GM12874 (cell line): ENCODE measurements around the gene GPR35.

Experiments
- TF ChIP-seq, protein P1 (sequence below): IDR thresholded peaks from 2 replicates; pipeline ENCODE4 v1.5.1; 2011; ENCODE audit warnings: low read depth, mild to moderate bottlenecking, control low read depth, low read length, moderate library complexity; ENCODE audit not compliant: insufficient read depth

Gene GPR35

DNA sequence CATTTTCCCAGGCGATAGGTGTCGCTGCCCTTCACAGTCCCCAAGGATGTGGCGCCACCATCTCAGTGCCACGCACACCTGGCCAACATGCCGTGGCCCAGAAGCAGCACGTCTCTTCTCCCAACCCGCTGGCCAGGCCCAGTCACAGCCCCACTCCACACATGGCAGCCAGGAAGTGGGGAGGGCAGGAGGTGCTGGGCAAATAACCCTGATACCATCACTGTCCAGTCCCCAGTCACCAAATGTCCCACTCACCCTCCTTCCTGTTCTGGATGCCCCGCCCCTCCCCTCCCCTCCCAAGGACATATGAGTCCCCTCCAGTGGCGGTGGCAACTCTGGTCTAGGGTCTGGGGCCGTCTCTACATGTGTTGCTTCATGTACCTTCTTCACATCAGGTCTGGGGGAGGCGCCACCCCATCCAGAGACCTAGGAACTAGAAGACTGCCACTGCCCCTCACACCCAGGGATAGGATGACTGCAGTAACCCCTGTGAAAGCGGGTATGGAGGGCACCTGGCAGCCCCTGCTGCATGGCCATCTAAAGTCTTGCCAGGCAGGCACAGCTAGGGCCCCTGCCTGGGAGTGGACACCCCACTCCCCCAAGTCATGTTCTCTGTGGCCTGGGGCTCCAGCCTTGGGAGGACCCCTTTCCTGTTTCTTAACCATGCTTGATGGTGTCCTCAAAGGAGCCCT, 46.1 kb upstream of the GPR35 start:
- TF ChIP-seq, protein P1, sequence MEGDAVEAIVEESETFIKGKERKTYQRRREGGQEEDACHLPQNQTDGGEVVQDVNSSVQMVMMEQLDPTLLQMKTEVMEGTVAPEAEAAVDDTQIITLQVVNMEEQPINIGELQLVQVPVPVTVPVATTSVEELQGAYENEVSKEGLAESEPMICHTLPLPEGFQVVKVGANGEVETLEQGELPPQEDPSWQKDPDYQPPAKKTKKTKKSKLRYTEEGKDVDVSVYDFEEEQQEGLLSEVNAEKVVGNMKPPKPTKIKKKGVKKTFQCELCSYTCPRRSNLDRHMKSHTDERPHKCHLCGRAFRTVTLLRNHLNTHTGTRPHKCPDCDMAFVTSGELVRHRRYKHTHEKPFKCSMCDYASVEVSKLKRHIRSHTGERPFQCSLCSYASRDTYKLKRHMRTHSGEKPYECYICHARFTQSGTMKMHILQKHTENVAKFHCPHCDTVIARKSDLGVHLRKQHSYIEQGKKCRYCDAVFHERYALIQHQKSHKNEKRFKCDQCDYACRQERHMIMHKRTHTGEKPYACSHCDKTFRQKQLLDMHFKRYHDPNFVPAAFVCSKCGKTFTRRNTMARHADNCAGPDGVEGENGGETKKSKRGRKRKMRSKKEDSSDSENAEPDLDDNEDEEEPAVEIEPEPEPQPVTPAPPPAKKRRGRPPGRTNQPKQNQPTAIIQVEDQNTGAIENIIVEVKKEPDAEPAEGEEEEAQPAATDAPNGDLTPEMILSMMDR, result no peak

DNA sequence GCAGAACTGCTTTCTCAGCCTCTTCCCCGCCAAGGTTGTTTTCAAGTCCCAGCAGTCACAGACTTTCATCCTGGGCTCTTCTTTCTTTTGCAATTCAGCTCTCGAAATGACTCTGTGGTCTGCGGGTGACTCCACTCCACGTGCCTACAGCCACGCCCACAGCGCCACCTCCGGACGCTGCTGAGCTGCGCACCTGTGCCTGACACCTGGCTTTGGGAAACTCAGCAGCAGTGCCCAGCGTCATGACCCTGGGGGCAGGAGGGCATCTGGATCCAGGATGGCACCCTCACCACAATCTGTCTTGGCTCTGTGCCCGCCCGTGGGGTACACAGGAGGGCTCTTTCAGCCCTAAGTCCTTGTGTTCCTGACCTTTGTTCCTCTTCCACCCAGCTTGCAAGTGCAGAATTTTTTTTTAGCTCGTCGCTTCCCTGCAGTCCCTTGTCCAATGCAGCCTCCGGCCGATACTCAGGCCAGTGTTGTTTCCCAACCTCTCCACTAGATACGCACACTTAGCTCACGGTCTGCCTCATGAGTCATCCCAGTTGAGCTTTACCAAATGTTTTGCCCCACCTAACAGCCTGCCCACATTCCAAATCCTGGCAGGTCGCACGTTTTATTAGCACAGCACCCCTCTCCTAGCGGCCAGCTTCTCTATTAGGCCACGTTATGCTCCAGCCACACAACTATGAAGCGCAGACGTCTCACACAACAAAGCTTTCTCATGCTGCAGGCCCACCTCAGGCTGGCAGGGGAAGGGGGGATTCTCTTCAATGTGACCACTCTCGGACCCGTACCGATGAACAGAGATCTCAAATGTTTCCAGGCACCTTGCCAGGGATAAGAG, 45.3 kb upstream of the GPR35 start:
- TF ChIP-seq, protein P1, result peak; percentile 64

DNA sequence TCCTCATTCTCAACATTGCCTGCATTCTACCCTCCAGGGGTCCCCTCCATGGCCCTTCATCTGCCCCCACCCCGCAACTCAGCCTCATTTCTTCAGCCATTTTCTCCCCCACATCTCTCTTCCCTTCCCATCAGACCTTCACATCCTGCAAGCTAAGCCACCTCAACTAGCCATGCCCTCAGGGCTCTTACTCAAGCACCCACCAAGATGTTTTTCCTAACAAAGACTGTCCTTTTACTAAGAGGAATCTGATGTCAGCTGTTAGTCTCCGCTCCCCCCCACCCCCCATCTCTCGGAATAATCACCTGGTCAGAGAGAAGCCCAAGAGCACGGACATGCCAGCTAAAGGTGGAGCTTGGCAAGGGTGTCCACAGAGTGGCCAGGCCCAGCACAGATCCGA, 43.5 kb upstream of the GPR35 start:
- TF ChIP-seq, protein P1, result no peak

DNA sequence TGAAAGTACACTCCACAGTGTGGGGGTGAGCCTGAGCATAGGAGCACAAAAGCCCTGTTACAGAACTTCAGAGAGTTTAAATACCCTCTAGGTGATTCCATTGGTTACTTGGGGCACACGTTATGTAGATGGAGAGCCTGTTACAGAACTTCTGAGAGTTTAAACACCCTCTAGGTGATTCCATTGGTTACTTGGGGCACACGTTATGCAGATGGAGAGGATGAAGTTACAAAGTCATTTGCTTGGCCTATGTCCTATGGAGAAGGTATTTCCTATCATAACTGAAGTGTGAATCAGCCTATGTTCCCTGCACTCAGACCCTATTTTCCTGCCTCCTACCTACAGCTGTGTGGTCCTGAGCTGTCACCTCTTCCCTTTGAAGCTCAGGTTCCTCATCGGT, 42.5 kb upstream of the GPR35 start:
- TF ChIP-seq, protein P1, result no peak

DNA sequence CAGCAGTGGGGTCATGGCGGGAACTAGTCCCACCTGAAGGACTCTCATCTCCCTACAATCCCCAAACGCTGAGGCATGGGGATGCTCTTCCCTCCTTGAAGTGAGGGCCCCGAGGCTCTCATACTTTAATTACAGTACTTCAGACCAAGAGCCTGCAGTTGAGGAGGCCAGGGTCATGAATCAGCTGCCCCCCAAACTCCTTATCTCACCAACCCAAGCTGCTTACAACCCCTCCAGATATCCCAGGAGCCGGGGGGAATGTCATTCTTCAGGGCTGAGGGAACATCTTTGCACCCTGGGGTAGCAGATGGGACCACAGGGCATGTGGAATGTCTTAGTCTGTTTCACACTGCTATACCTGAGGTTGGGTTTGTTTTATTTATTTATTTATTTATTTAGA, 41.5 kb upstream of the GPR35 start:
- TF ChIP-seq, protein P1, result no peak

DNA sequence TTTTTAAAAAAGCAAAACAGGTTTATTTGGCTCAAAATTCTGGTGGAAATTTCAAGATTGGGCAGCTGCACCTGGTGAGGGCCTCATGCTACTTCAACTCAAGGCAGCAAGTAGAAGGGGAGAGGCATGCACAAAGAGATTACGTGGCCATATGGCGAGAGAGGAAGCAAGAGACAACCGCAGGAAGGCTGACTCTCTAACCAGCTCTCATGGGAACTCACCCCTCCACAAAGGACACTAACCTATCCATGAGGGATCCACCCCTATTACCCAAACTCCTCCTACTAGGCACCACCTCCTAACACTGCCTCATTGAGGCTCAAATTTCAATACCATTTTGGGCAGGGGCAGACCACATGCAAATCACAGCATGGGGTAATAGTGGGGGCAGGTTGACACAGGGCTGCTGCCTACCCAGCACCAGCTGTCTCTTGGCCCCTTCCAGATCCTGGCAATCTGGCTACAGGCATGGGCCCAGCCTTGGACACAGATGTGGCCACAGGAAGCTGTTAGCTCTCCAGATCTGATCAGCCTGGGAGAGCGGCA, 40.7 kb upstream of the GPR35 start:
- TF ChIP-seq, protein P1, result no peak

DNA sequence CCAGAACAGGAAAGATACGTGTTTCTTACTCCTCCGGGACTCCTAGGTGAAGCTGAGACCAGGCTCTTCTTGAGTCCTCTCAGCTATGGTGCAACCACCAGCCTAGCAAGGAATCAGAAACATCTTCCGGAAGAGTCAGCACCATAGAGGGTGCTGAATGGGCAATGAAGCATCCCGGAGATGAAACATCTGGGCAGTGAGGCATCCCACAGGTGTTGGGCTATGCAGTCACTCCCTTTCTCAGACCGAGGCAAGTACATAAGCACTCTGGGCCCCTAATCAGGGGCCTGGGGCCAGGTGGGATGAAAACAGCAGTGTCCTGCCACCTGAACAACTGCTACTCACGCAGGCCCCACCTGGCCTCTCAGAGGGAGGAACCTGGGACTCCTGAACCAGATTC, 40.2 kb upstream of the GPR35 start:
- TF ChIP-seq, protein P1, result no peak
